Type B pancreatic cell (in vitro differentiated cells): Measurements from ENCODE around the gene ADARB2. TPM values are rescaled to one million over a fixed set of nuclear protein-coding genes. Genes with fewer than 3 reads are reported as not detected.
A peak's percentile ranks its signal among the peaks of the same experiment; 100 is the strongest.

Experiments
- DNase-seq: peaks from one replicate; pipeline ENCODE4 v3.0.0; 2021; ENCODE audit warnings: mixed read lengths; ENCODE audit not compliant: unreplicated experiment; ENCODE audit errors: extremely low spot score
- H3K27ac Mint-ChIP-seq: 2 replicates; pipeline ENCODE4 v1.8.0; 2021; ENCODE audit warnings: mild to moderate bottlenecking, mixed read lengths
- H3K27me3 Mint-ChIP-seq: 2 replicates; pipeline ENCODE4 v1.8.0; 2021; ENCODE audit warnings: mixed read lengths
- H3K36me3 Mint-ChIP-seq: 2 replicates; pipeline ENCODE4 v1.8.0; 2021; ENCODE audit warnings: mixed read lengths
- H3K4me1 Mint-ChIP-seq: one replicate; pipeline ENCODE4 v1.8.0; 2021; ENCODE audit warnings: mixed read lengths; ENCODE audit not compliant: unreplicated experiment
- H3K4me3 Mint-ChIP-seq: 2 replicates; pipeline ENCODE4 v1.8.0; 2021; ENCODE audit warnings: mild to moderate bottlenecking, mixed read lengths
- H3K9me3 Mint-ChIP-seq: 2 replicates; pipeline ENCODE4 v1.8.0; 2021; ENCODE audit warnings: mixed read lengths
- total RNA-seq: library from RNA; stranded (reverse); gene quantifications from 2 replicates; pipeline ENCODE4 v1.2.1, GENCODE V29; 2021; ENCODE audit warnings: low replicate concordance
- TF ChIP-seq, protein P1 (sequence below): fragments of 200-600 bp; sonication (generic); conservative IDR thresholded peaks from 2 replicates; pipeline ENCODE4 v1.5.0; 2021; ENCODE audit warnings: antibody characterized with exemption, mild to moderate bottlenecking

ADARB2 gene
- total RNA-seq, 1 donor from 2014 or later: 4.9 TPM

DNA sequence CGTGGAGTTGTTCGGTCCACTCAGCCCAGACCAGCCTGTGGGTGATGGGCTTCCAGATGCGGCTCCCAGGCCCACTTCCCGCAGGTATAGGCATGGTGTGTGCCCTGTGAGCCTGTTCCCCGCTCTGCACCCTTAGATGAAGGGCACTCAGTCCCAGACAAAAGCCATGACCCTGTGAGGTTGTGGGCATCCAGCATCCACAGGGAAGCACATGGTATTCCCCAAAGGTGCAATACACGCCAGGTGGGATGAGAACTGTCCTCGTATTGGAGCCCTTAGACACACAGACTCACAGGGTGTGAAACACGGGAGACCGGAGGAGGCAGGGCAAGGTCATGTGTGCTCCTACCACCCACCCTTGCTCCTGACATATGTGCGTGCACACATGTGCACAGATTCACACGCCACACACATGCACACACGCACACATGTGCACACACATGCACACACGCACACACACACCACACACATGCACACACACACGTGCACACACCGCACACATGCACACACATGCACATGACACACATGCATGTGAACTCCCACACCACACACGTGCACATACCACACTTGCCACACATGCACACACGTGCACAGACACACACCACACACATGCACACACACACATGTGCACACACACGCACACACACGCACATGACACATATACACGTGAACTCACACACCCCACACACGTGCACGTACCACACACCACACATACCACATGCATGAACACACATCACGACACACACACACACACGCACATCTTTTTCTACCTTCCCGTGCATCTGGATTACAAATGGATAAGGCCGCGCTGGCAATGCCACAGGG lies 361.8 kb downstream of the ADARB2 start:
- Mint-ChIP-seq H3K36me3 (no peaks in the 10 kb centered on the region), H3K27ac (no peak overlapping the region), H3K27me3 (peaks cover 24% of the 10 kb centered on the region), H3K9me3 (no peaks in the 10 kb centered on the region), H3K4me1 (peaks cover 19% of the 10 kb centered on the region), H3K4me3 (no peak overlapping the region)
- TF ChIP-seq, protein P1, sequence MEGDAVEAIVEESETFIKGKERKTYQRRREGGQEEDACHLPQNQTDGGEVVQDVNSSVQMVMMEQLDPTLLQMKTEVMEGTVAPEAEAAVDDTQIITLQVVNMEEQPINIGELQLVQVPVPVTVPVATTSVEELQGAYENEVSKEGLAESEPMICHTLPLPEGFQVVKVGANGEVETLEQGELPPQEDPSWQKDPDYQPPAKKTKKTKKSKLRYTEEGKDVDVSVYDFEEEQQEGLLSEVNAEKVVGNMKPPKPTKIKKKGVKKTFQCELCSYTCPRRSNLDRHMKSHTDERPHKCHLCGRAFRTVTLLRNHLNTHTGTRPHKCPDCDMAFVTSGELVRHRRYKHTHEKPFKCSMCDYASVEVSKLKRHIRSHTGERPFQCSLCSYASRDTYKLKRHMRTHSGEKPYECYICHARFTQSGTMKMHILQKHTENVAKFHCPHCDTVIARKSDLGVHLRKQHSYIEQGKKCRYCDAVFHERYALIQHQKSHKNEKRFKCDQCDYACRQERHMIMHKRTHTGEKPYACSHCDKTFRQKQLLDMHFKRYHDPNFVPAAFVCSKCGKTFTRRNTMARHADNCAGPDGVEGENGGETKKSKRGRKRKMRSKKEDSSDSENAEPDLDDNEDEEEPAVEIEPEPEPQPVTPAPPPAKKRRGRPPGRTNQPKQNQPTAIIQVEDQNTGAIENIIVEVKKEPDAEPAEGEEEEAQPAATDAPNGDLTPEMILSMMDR: no peak
- peak; percentile 56 for DNase-seq

DNA sequence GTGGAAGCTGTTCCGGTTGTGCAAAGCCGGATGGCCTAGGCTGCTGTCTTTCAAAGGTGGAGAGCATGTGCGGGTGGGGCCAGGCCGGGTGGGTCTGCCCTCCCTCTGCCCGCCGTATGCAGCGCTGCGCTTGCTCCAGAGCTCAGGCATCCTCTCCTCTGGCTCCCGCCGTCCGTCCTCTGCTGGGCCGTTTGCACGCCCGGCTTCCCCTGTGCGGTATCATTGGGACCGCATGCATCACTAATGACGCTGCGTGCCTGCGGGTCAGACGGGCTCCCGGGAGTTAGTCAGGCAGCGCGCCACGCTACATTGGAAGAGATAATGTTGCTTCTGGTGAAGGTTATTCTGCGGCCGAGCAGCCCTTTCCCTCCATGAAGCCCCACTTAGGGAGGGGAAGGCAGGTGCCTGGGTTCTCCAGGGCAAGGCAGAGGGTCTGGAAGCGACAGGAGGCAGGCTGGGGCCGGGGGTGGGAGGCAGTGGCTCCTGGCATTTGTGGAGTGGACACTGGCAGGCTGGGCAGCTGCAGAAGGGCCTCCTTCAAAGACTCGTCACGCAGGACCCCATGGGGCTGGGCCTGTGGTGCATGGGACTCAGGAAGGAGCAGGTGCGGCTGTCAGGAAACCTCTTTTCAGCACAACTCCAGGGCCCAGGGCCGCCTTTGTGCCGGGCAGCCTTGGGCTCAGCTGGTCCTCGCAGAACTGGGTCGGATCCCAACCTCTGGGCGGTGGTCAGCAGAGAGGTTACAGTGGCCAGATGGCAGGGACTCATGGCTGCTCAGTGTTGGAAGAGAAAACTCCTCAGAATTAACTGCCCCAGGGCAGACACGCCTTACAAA lies 362.6 kb downstream of the ADARB2 start:
- no peaks in the 10 kb centered on the region for H3K36me3 Mint-ChIP-seq
- peaks cover 17% of the 10 kb centered on the region for H3K4me1 Mint-ChIP-seq
- H3K27me3 Mint-ChIP-seq: peaks cover 17% of the 10 kb centered on the region
- no peaks in the 10 kb centered on the region for H3K9me3 Mint-ChIP-seq
- TF ChIP-seq, protein P1: no peak
- no peak overlapping the region for H3K27ac Mint-ChIP-seq
- no peak overlapping the region for H3K4me3 Mint-ChIP-seq
- DNase-seq: peak; percentile 54

DNA sequence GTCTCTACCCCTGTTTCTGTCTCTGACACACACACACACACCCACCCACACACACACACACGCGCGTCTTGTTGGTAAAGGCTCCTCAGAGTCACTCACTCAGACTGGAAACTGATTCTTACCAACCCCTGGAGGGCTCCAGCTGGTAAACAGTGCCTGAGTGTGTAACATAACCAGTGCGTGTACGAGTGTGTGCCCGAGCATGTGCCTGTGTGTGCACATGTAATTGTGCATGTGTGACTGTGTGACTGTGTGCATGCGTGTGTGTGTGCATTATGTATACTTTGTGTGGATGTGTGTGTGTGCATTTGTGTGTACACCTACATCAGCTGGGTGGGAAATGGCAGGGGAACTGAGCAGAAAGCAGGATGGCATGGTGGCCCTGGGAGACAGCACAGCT lies 364.0 kb downstream of the ADARB2 start:
- DNase-seq: no peak
- no peaks in the 10 kb centered on the region for H3K9me3 Mint-ChIP-seq
- no peaks in the 10 kb centered on the region for H3K36me3 Mint-ChIP-seq
- peaks cover 3% of the 10 kb centered on the region for H3K27me3 Mint-ChIP-seq
- no peak overlapping the region for H3K27ac Mint-ChIP-seq
- TF ChIP-seq, protein P1: no peak
- H3K4me3 Mint-ChIP-seq: no peak overlapping the region
- peaks cover 20% of the 10 kb centered on the region for H3K4me1 Mint-ChIP-seq

DNA sequence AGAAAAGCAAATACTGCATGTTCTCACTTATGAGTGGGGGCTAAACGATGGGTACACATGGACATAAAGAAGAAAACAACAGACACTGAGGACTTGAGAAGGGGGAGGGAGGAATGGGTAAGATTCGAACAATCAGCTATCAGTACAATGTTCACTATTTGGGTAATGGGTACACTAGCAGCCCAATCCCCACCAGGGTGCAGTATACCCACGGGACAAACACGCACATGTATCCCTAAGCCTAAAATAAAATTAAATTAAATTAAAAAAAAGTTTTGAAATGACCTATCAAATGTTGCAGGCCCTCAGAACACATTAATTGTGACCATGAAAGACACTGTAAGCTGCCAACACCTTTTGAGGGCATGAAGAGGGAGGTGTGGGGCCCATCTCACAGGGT lies 365.1 kb downstream of the ADARB2 start:
- Mint-ChIP-seq H3K4me1 (peaks cover 10% of the 10 kb centered on the region), H3K36me3 (no peaks in the 10 kb centered on the region), H3K27me3 (no peaks in the 10 kb centered on the region), H3K4me3 (no peak overlapping the region), H3K9me3 (no peaks in the 10 kb centered on the region), H3K27ac (no peak overlapping the region)
- TF ChIP-seq, protein P1: peak; percentile 45
- DNase-seq: no peak

DNA sequence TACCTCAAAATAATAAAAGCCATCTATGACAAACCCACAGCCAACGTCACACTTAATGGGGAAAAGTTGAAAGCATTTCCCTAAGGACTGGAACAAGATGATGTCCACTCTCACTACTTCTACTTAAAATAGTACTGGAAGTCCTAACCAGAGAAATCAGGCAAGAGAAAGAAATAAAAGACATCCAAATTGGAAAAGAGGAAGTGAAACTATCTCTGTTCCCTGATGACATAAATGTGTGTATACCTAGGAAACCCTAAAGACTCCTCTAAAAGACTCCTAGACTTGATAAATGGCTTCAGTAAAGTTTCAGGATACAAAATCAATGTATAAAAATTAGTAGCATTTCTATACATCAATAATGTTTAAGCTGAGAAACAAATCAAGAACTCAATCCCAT lies 367.0 kb downstream of the ADARB2 start:
- H3K4me3 Mint-ChIP-seq: no peak overlapping the region
- DNase-seq: no peak
- peaks cover 3% of the 10 kb centered on the region for H3K36me3 Mint-ChIP-seq
- TF ChIP-seq, protein P1: no peak
- no peak overlapping the region for H3K27ac Mint-ChIP-seq
- H3K4me1 Mint-ChIP-seq: peaks cover 14% of the 10 kb centered on the region
- H3K27me3 Mint-ChIP-seq: no peaks in the 10 kb centered on the region
- peaks cover 3% of the 10 kb centered on the region for H3K9me3 Mint-ChIP-seq
